Peyer's patch (tissue), 4 donors: ENCODE data around the gene GDNF.
A peak's percentile ranks its signal among the peaks of the same experiment; 100 is the strongest.

Experiments used
- POLR2A ChIP-seq, 2 donors: fragments of 450-650 bp; IDR thresholded peaks; one replicate each; pipeline ENCODE4 v1.5.1; 2017; ENCODE audit warnings: antibody characterized with exemption in 2 of 2, mild to moderate bottlenecking in 2 of 2, moderate library complexity in 2 of 2
- TF ChIP-seq, protein P1 (sequence below), 6 experiments: fragments of 450-650 bp in 4 of 6; fragments of 200-600 bp in 2 of 6; sonication (generic) in 1 of 6; IDR thresholded peaks; one replicate each; pipeline ENCODE4 v1.5.1; 2017 to 2019; ENCODE audit warnings: antibody characterized with exemption in 6 of 6, mild to moderate bottlenecking in 3 of 6, moderate library complexity in 1 of 6

DNA sequence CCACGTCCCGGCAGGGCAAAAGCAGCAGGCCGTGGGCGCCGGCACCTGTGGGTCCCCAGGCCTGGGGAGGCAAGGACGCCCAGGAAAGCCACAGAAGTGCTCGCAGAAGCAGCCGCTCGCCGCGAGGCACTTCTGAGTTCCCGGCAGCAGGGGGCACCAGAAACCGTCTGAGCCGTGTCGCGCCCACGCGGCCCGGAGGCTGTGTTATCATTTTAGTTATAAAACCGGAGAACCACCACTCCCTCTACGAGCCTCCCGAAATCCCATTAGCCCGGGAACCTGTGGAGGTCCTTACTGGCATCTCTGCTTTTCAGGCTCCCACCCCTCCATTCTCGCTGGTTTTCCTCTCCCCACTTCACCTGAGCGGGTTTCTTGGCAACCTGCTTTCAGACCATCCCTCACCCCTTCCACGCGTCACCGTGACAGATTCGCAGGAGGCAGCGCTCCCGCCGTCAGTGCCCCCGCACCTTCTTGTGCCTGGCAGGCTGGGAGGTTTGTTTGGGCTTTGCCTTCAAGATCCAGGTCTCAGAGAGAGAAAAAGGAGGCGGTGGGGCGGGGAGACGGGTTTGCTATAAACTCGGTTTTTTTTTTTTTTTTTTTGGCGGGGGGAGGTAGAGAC, 2.3 kb downstream of the GDNF start:
- no peak for TF ChIP-seq POLR2A (IDR thresholded peaks at IDR 0.05)
- TF ChIP-seq, protein P1, sequence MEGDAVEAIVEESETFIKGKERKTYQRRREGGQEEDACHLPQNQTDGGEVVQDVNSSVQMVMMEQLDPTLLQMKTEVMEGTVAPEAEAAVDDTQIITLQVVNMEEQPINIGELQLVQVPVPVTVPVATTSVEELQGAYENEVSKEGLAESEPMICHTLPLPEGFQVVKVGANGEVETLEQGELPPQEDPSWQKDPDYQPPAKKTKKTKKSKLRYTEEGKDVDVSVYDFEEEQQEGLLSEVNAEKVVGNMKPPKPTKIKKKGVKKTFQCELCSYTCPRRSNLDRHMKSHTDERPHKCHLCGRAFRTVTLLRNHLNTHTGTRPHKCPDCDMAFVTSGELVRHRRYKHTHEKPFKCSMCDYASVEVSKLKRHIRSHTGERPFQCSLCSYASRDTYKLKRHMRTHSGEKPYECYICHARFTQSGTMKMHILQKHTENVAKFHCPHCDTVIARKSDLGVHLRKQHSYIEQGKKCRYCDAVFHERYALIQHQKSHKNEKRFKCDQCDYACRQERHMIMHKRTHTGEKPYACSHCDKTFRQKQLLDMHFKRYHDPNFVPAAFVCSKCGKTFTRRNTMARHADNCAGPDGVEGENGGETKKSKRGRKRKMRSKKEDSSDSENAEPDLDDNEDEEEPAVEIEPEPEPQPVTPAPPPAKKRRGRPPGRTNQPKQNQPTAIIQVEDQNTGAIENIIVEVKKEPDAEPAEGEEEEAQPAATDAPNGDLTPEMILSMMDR (IDR thresholded peaks at IDR 0.05) = peak in 5 of 6 experiments; percentile 33 to 69 (median 60)
